HepG2 (cell line): ENCODE data around the gene VGF. TPM values are rescaled to one million over a fixed set of nuclear protein-coding genes. Genes with fewer than 3 reads are reported as not detected.
"Not testable (repeated sequence)": the region's sequence is repeated elsewhere in the genome, so short reads cannot be mapped to it uniquely, and the experiment has no call there.

Experiments used
- ATAC-seq: fragments of 200-7000 bp; cut with Tn5 transposase; 3 replicates; pipeline ENCODE4 v1.9.1; 2020; ENCODE audit warnings: mild to moderate bottlenecking, moderate library complexity
- BruUV-seq: library from RNA; stranded (reverse); fragments of 400-500 nt; replicated peaks from 2 replicates; lab custom pipeline; 2021; lab: Mats Ljungman, UMichigan
- CTCF ChIA-PET: fragments of 300-600 bp; formaldehyde crosslinking; extraction: SDS; loops from one replicate; lab custom pipeline; 2021; ENCODE audit warnings: low total read pairs, inconsistent platforms, low intra/inter-chr PET ratio; lab: Yijun Ruan, JAX
- POLR2A ChIA-PET: fragments of 350-600 bp; sonication (Branson Sonifier 250); formaldehyde crosslinking; loops from one replicate; lab custom pipeline; 2020; ENCODE audit warnings: antibody characterized with exemption, inconsistent platforms; lab: Yijun Ruan, JAX
- DNase-seq: peaks from one replicate; pipeline ENCODE4 v3.0.0-alpha.2; 2015; ENCODE audit warnings: low spot score
- FAIRE-seq: peaks from 3 replicates; lab custom pipeline; 2011; peaks lifted over from hg19 to GRCh38; lab: Jason Lieb, UNC
- H2AFZ ChIP-seq: one replicate; pipeline ENCODE4 v1.6.1; 2011; ENCODE audit warnings: low read length, inconsistent platforms
- H3K27ac ChIP-seq: fragments of 300-600 bp; 3 replicates; pipeline ENCODE4 v1.8.0; 2011; ENCODE audit warnings: mixed run types, mild to moderate bottlenecking, mixed read lengths, low read length, inconsistent platforms; ENCODE audit not compliant: insufficient read depth; ENCODE audit errors: extremely low read length
- H3K27me3 ChIP-seq, 2 experiments: fragments of 200-600 bp in 1 of 2; 2 replicates in 1 of 2; 3 replicates in 1 of 2; pipeline versions ENCODE4 v1.6.0 to v1.8.0; 2011; ENCODE audit warnings: low read length in 2 of 2, mild to moderate bottlenecking in 2 of 2, moderate library complexity in 2 of 2, inconsistent platforms in 1 of 2; ENCODE audit not compliant: insufficient read depth in 2 of 2, control insufficient read depth in 1 of 2
- H3K36me3 ChIP-seq, 2 experiments: fragments of 200-600 bp in 1 of 2; replicated peaks in 1 of 2; 2 replicates in 1 of 2; 3 replicates in 1 of 2; pipeline versions ENCODE4 v1.5.1 to v1.8.0; 2011; ENCODE audit warnings: low read length in 2 of 2, inconsistent platforms in 1 of 2; ENCODE audit not compliant: insufficient read depth in 2 of 2, control insufficient read depth in 1 of 2
- H3K4me1 ChIP-seq: 2 replicates; pipeline ENCODE4 v1.5.1; 2012; ENCODE audit warnings: low read length, inconsistent platforms; ENCODE audit not compliant: insufficient read depth
- H3K4me2 ChIP-seq: 2 replicates; pipeline ENCODE4 v1.6.0; 2011; ENCODE audit warnings: low read depth, low read length, inconsistent platforms
- H3K4me3 ChIP-seq, 3 experiments: fragments of 200-600 bp in 1 of 3; sonication (generic), shearing (Covaris generic) in 1 of 3; replicated peaks in 1 of 3; 2 replicates each; pipeline ENCODE4 v1.5.1; 2011 to 2016; ENCODE audit warnings: low read length in 3 of 3, inconsistent platforms in 2 of 3, low read depth in 2 of 3, mild to moderate bottlenecking in 2 of 3, control low read depth in 1 of 3, mixed read lengths in 1 of 3; ENCODE audit not compliant: insufficient read depth in 1 of 3
- H3K79me2 ChIP-seq: one replicate; pipeline ENCODE4 v1.6.1; 2011; ENCODE audit warnings: low read length, inconsistent platforms; ENCODE audit not compliant: insufficient read depth
- H3K9ac ChIP-seq: 2 replicates; pipeline ENCODE4 v1.6.0; 2011; ENCODE audit warnings: mild to moderate bottlenecking, low read depth, low read length, inconsistent platforms; ENCODE audit not compliant: insufficient read depth
- H3K9me3 ChIP-seq: 2 replicates; pipeline ENCODE4 v1.5.1; 2012; ENCODE audit warnings: mild to moderate bottlenecking, low read length
- H4K20me1 ChIP-seq: 2 replicates; pipeline ENCODE4 v1.6.0; 2011; ENCODE audit warnings: inconsistent platforms, mild to moderate bottlenecking, low read length, moderate library complexity; ENCODE audit not compliant: insufficient read depth
- SALL2 ChIP-seq: sonication (generic); formaldehyde crosslinking; IDR thresholded peaks from 2 replicates; pipeline ENCODE4 v1.8.1; 2023; ENCODE audit warnings: mild to moderate bottlenecking, missing genetic modification reagents, inconsistent platforms
- ZNF557 ChIP-seq: sonication (generic); formaldehyde crosslinking; IDR thresholded peaks from 2 replicates; pipeline ENCODE4 v1.4.0; 2020; ENCODE audit warnings: missing genetic modification reagents
- ZNF687 ChIP-seq: sonication (generic); formaldehyde crosslinking; IDR thresholded peaks from 2 replicates; pipeline ENCODE4 v1.5.1; 2020; ENCODE audit warnings: mild to moderate bottlenecking, missing genetic modification reagents, moderate library complexity
- ZNF737 ChIP-seq: sonication (generic); formaldehyde crosslinking; IDR thresholded peaks from 2 replicates; pipeline ENCODE4 v1.5.0; 2020; ENCODE audit warnings: missing genetic modification reagents, mild to moderate bottlenecking, borderline replicate concordance
- ZNF883 ChIP-seq: sonication (generic); formaldehyde crosslinking; IDR thresholded peaks from 2 replicates; pipeline ENCODE4 v1.5.1; 2020; ENCODE audit warnings: mild to moderate bottlenecking, missing genetic modification reagents; ENCODE audit errors: not compliant biosample characterization
- WGBS: methylation state at CpG from one replicate; pipeline ENCODE4 v1.1.6; 2017; ENCODE audit warnings: low lambda C conversion rate; 5-methylcytosine and 5-hydroxymethylcytosine counted together
- in situ Hi-C: cut with HindIII; loops from 2 replicates; pipeline ENCODE4 v1.10.0; 2017; ENCODE audit warnings: low pct_unique_long_range_greater_than_20kb; ENCODE audit not compliant: extremely low pct_ligation_motif_present
- intact Hi-C: fragments of 100-400 bp; cut with micrococcal nuclease; formaldehyde crosslinking; loops from one replicate; pipeline ENCODE4 v1.10.0; 2022; ENCODE audit not compliant: unreplicated experiment
- polyA plus RNA-seq, 8 experiments: library from polyadenylated mRNA; depleted of rRNA in 3 of 8; stranded (reverse) in 7 of 8; unstranded in 1 of 8; fragments of >200 nt; fragmentation: Illumina TruSeq in 4 of 8; extraction: Trizol in 4 of 8; gene quantifications; 2 replicates each; pipeline versions ENCODE4 v1.2.1 to v1.2.3, GENCODE V29; 2011 to 2016; ENCODE audit warnings: low read depth in 4 of 8, missing spikeins in 1 of 8, mixed read lengths in 1 of 8; ENCODE audit not compliant: insufficient read depth in 1 of 8
- total RNA-seq, 5 experiments: library from RNA; depleted of rRNA; stranded (reverse); fragments of >200 nt; fragmentation: Illumina TruSeq; extraction: Trizol; gene quantifications; 2 replicates each; pipeline ENCODE4 v1.2.3, GENCODE V29; 2016; ENCODE audit warnings: low read depth in 1 of 5
- TF ChIP-seq, protein P1 (sequence below): sonication (generic); formaldehyde crosslinking; IDR thresholded peaks from 2 replicates; pipeline ENCODE4 v1.5.0; 2020; ENCODE audit warnings: missing genetic modification reagents
- TF ChIP-seq, protein P2 (sequence below): sonication (generic); formaldehyde crosslinking; IDR thresholded peaks from 2 replicates; pipeline ENCODE4 v1.5.0; 2020; ENCODE audit warnings: mild to moderate bottlenecking, missing genetic modification reagents

Gene VGF
- total and polyA plus RNA-seq, 2 of the 13 experiments (the other 11 are each of a cell fraction or from before 2014, with no cell fraction given): 0.12 to 0.46 TPM

DNA sequence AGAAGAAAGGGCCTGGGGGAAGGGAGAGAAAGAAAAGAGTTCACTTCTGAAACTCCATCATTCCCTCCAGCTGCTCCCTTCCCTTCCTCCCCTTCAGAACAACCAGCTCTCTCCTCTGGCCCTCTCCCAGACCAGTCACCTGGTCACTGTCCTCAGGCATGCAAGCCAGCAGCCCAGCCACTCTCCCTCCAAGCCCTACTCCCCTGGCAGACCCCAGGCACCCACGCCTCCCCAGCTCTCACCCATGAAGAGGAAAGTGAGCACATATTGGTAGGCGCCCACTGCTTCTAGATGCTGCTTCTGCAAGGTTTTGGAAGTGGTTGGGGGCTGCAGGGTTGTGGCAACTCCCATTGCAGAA, 35.1 kb upstream of the VGF start (continued):
- TF ChIP-seq SALL2 (CRISPR knock-in tag) (0 out of 2 replicates have a peak, but pooled peaks have one; percentile 12), ZNF687 (CRISPR knock-in tag) (peak; percentile 41), ZNF737 (CRISPR knock-in tag) (0 out of 2 replicates have a peak, but pooled peaks have one; percentile 11), ZNF883 (peak; percentile 38), ZNF557 (CRISPR knock-in tag) (peak; percentile 50; the same call in 1 of the 2 replicates)

DNA sequence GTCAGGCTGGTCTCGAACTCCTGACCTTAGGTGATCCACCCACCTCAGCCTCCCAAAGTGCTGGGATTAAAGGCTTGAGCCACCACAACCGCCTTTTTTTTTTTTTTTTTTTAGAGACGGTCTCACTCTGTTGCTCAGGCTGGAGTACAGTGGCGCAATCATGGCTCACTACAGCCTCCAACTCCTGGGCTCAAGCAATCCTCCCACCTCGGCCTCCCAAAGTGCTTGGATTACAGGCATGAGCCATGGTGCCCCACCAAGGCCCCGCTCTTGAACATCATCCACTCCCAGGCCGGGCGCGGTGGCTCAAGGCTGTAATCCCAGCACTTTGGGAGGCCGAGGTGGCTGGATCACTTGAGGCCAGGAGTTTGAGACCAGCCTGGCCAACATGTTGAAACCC, 34.2 kb upstream of the VGF start:
- Histone ChIP-seq H3K4me2 (peak overlapping the region; percentile 91), H3K79me2 (peaks cover 12% of the 10 kb centered on the region), H3K4me3 (peak overlapping the region; percentile 74 to 87 (median 84); a peak in 4 of 6 replicates), H3K4me1 (peaks cover 62% of the 10 kb centered on the region)
- H3K36me3 ChIP-seq, intact Hi-C loops, H2AFZ ChIP-seq, H3K9ac ChIP-seq, in situ Hi-C loops, FAIRE-seq, H3K27me3 ChIP-seq, ATAC-seq, CTCF ChIA-PET, H3K27ac ChIP-seq, BruUV-seq, H3K9me3 ChIP-seq, DNase-seq, H4K20me1 ChIP-seq: not testable (repeated sequence)
- TF ChIP-seq, protein P1, sequence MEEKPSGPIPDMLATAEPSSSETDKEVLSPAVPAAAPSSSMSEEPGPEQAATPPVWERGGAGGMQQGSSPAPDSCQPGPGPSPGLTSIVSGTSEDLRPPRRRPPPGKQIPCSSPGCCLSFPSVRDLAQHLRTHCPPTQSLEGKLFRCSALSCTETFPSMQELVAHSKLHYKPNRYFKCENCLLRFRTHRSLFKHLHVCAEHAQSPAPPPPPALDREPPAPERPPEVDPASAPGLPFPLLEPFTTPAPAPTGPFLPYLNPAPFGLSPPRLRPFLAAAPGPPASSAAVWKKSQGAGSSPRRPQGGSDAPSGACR (CRISPR knock-in tag): 0 out of 2 replicates have a peak, but pooled peaks have one; percentile 33
- TF ChIP-seq, protein P2, sequence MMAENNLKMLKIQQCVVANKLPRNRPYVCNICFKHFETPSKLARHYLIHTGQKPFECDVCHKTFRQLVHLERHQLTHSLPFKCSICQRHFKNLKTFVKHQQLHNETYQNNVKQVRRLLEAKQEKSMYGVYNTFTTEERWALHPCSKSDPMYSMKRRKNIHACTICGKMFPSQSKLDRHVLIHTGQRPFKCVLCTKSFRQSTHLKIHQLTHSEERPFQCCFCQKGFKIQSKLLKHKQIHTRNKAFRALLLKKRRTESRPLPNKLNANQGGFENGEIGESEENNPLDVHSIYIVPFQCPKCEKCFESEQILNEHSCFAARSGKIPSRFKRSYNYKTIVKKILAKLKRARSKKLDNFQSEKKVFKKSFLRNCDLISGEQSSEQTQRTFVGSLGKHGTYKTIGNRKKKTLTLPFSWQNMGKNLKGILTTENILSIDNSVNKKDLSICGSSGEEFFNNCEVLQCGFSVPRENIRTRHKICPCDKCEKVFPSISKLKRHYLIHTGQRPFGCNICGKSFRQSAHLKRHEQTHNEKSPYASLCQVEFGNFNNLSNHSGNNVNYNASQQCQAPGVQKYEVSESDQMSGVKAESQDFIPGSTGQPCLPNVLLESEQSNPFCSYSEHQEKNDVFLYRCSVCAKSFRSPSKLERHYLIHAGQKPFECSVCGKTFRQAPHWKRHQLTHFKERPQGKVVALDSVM (CRISPR knock-in tag): peak; percentile 93
- WGBS: 89% methylated on average over 5 of the region's 10 CpGs
- POLR2A ChIA-PET: interaction anchor here (0.7 to 11.6 kb wide), 9 partner anchors 8 to 83 kb away, joined by 4 to 202 read pairs (median 15); partner anchors contain the start of genes CLDN15, FIS1, PLOD3 and ZNHIT1
